Smooth muscle cell (in vitro differentiated cells): ENCODE measurements around the gene NDUFB7. TPM values are rescaled to one million over a fixed set of nuclear protein-coding genes. Genes with fewer than 3 reads are reported as not detected.
"Not testable (repeated sequence)": the region's sequence is repeated elsewhere in the genome, so short reads cannot be mapped to it uniquely, and the experiment has no call there.

ENCODE experiments used
- DNase-seq: peaks from one replicate; lab custom pipeline; 2025; ENCODE audit not compliant: unreplicated experiment; lab: John Stamatoyannopoulos, UW
- H2AFZ ChIP-seq: fragments of 200-600 bp; sonication (generic); 2 replicates; pipeline ENCODE4 v1.6.0; 2016; ENCODE audit warnings: antibody characterized with exemption, low read depth, mild to moderate bottlenecking
- H3F3A ChIP-seq: fragments of 200-600 bp; sonication (generic); 2 replicates; pipeline ENCODE4 v1.6.0; 2017; ENCODE audit warnings: antibody characterized with exemption, low read depth
- H3K27ac ChIP-seq: fragments of 200-600 bp; sonication (generic); 2 replicates; pipeline ENCODE4 v1.5.1; 2016; ENCODE audit warnings: low read depth, mild to moderate bottlenecking
- H3K27me3 ChIP-seq: fragments of 200-600 bp; sonication (generic); 2 replicates; pipeline ENCODE4 v1.6.1; 2016; ENCODE audit warnings: low read depth, mild to moderate bottlenecking
- H3K36me3 ChIP-seq: fragments of 200-600 bp; sonication (generic); 2 replicates; pipeline ENCODE4 v1.5.1; 2016; ENCODE audit warnings: low read depth
- H3K4me1 ChIP-seq: fragments of 200-600 bp; sonication (generic); 2 replicates; pipeline ENCODE4 v1.5.1; 2016; ENCODE audit warnings: low read depth
- H3K4me2 ChIP-seq: fragments of 200-600 bp; sonication (generic); 2 replicates; pipeline ENCODE4 v1.6.0; 2016; ENCODE audit warnings: mild to moderate bottlenecking
- H3K4me3 ChIP-seq: fragments of 200-600 bp; sonication (generic); 2 replicates; pipeline ENCODE4 v1.5.1; 2016; ENCODE audit warnings: mild to moderate bottlenecking
- H3K79me2 ChIP-seq: fragments of 200-600 bp; sonication (generic); 2 replicates; pipeline ENCODE4 v1.6.0; 2016; ENCODE audit warnings: low read depth, mild to moderate bottlenecking
- H3K9ac ChIP-seq: fragments of 200-600 bp; sonication (generic); 2 replicates; pipeline ENCODE4 v1.6.0; 2016; ENCODE audit warnings: low read depth
- H3K9me3 ChIP-seq: fragments of 200-600 bp; sonication (generic); replicated peaks from 2 replicates; pipeline ENCODE4 v1.5.1; 2016; ENCODE audit warnings: low read depth
- H4K20me1 ChIP-seq: fragments of 200-600 bp; sonication (generic); 2 replicates; pipeline ENCODE4 v1.6.0; 2016; ENCODE audit warnings: low read depth
- CTCF ChIP-seq: fragments of 200-600 bp; sonication (generic); IDR thresholded peaks from 2 replicates; pipeline ENCODE4 v1.5.1; 2017; ENCODE audit warnings: borderline replicate concordance, mild to moderate bottlenecking, antibody characterized with exemption; ENCODE audit not compliant: insufficient read depth, poor library complexity, severe bottlenecking
- WGBS: methylation state at CpG from one replicate; pipeline ENCODE4 v1.1.7; 2016; ENCODE audit warnings: low lambda C conversion rate; 5-methylcytosine and 5-hydroxymethylcytosine counted together
- polyA plus RNA-seq: library from polyadenylated mRNA; unstranded; fragments of >200 nt; fragmentation: Nextera tagmentation; extraction: Ambion mirVana; gene quantifications from 2 replicates; pipeline ENCODE4 v1.2.1, GENCODE V29; 2016
- total RNA-seq: library from RNA; depleted of rRNA; stranded (reverse); fragments of >200 nt; gene quantifications from 2 replicates; pipeline ENCODE4 v1.2.3, GENCODE V29; 2014

Gene NDUFB7
- total and polyA plus RNA-seq, 2 experiments from 2014 or later, result 316 to 361 TPM

GRCh38 chr19:14553042-14553938 lies 18.6 kb downstream of the NDUFB7 start:
- no peak for TF ChIP-seq CTCF
- H3K4me1 ChIP-seq, result no peaks in the 10 kb centered on the region

GRCh38 chr19:14552006-14552360 lies 19.9 kb downstream of the NDUFB7 start:
- H3K4me3 ChIP-seq, H3F3A ChIP-seq, H3K4me1 ChIP-seq, H3K4me2 ChIP-seq, H3K36me3 ChIP-seq, H3K9ac ChIP-seq, DNase-seq, H2AFZ ChIP-seq, H3K9me3 ChIP-seq, H3K27me3 ChIP-seq, H3K79me2 ChIP-seq: not testable (repeated sequence)
- WGBS, result 88% methylated on average over 7 of the region's 8 CpGs
- peaks cover 26% of the 10 kb centered on the region for H4K20me1 ChIP-seq
- H3K27ac ChIP-seq, result peak overlapping the region; percentile 17

More at GRCh38 chr19:14553042-14553938, 18.6 kb downstream of the NDUFB7 start:
- H3K9me3 ChIP-seq, result no peaks in the 10 kb centered on the region
- 95% methylated on average over 35 of the region's 35 CpGs for WGBS
- H3K27ac ChIP-seq, result no peak overlapping the region
- no peaks in the 10 kb centered on the region for H3K36me3 ChIP-seq
- no peaks in the 10 kb centered on the region for H3K27me3 ChIP-seq
- H4K20me1 ChIP-seq, result peaks cover 21% of the 10 kb centered on the region
- H3K4me3 ChIP-seq, result no peak overlapping the region
- no peak overlapping the region for H3K4me2 ChIP-seq
- no peak overlapping the region for H2AFZ ChIP-seq
- peaks cover 9% of the 10 kb centered on the region for H3K79me2 ChIP-seq
- H3K9ac ChIP-seq, result no peak overlapping the region
- no peaks in the 10 kb centered on the region for H3F3A ChIP-seq
- no peak for DNase-seq

GRCh38 chr19:14551134-14552005 lies 20.5 kb downstream of the NDUFB7 start:
- H3F3A ChIP-seq, H3K9me3 ChIP-seq, H2AFZ ChIP-seq, H3K4me3 ChIP-seq, H3K36me3 ChIP-seq, H3K27me3 ChIP-seq, H3K4me1 ChIP-seq: not testable (repeated sequence)
- Histone ChIP-seq H4K20me1 (peaks cover 29% of the 10 kb centered on the region), H3K4me2 (peak overlapping the region; percentile 60), H3K9ac (peak overlapping the region; percentile 4), H3K27ac (peak overlapping the region; percentile 17), H3K79me2 (peaks cover 14% of the 10 kb centered on the region)
- WGBS, result 43% methylated on average over 12 of the region's 12 CpGs
- DNase-seq, result peak; percentile 39
- peak; percentile 36 for TF ChIP-seq CTCF

GRCh38 chr19:14550201-14550754 lies 21.6 kb downstream of the NDUFB7 start:
- H3K9ac ChIP-seq, result no peak overlapping the region

More at GRCh38 chr19:14550201-14550754, 21.6 kb downstream of the NDUFB7 start:
- no peaks in the 10 kb centered on the region for H3F3A ChIP-seq
- TF ChIP-seq CTCF, result no peak
- no peak for DNase-seq
- no peaks in the 10 kb centered on the region for H3K9me3 ChIP-seq
- H3K4me1 ChIP-seq, result no peaks in the 10 kb centered on the region
- H3K27me3 ChIP-seq, result no peaks in the 10 kb centered on the region
- H3K79me2 ChIP-seq, result peaks cover 18% of the 10 kb centered on the region
- H2AFZ ChIP-seq, result no peak overlapping the region
- WGBS, result 58% methylated on average over 13 of the region's 15 CpGs
- peak overlapping the region; percentile 29 for H3K4me2 ChIP-seq
- no peaks in the 10 kb centered on the region for H3K36me3 ChIP-seq
- peak overlapping the region; percentile 17 for H3K27ac ChIP-seq
- H4K20me1 ChIP-seq, result peaks cover 33% of the 10 kb centered on the region
- no peak overlapping the region for H3K4me3 ChIP-seq
